Activated naive CD4-positive, alpha-beta T cell treated with Interleukin-2 at 50 U/mL for 16 hours (primary cell): ENCODE measurements around the gene PPP1R15B.
A peak's percentile ranks its signal among the peaks of the same experiment; 100 is the strongest.

ENCODE experiments used
- DNase-seq: peaks from one replicate; pipeline ENCODE4 v3.0.0-alpha.2; 2020

Gene PPP1R15B

GRCh38 chr1:204411451-204412204 is at the start of gene PPP1R15B:
Gene PPP1R15B (minus strand): TSS chr1:204411817. CDS start chr1:204411411, 406 bp downstream.
- DNase-seq, result peak; percentile 98

GRCh38 chr1:204460346-204460745 is 48.7 kb upstream of the PPP1R15B start:
- no peak for DNase-seq

GRCh38 chr1:204459706-204460105 is 48.1 kb upstream of the PPP1R15B start:
- no peak for DNase-seq

GRCh38 chr1:204457666-204458065 is 46.0 kb upstream of the PPP1R15B start:
- DNase-seq, result no peak

GRCh38 chr1:204456826-204457442 is 45.3 kb upstream of the PPP1R15B start:
- no peak for DNase-seq

- no peak for DNase-seq
Observed at GRCh38 chr1:204455831-204456145, 44.2 kb upstream of the PPP1R15B start.

- no peak for DNase-seq
Observed at GRCh38 chr1:204455063-204455830, 43.6 kb upstream of the PPP1R15B start.

- DNase-seq, result no peak
Observed at GRCh38 chr1:204454476-204454875, 42.9 kb upstream of the PPP1R15B start.

- peak; percentile 82 for DNase-seq
Observed at GRCh38 chr1:204453141-204453772, 41.6 kb upstream of the PPP1R15B start.

- no peak for DNase-seq
Observed at GRCh38 chr1:204451352-204452124, 39.9 kb upstream of the PPP1R15B start.

GRCh38 chr1:204450461-204451257 is 39.0 kb upstream of the PPP1R15B start:
- no peak for DNase-seq

GRCh38 chr1:204449678-204450280 is 38.2 kb upstream of the PPP1R15B start:
- DNase-seq, result no peak

GRCh38 chr1:204448991-204449677 is 37.5 kb upstream of the PPP1R15B start:
- no peak for DNase-seq

GRCh38 chr1:204448344-204448964 is 36.8 kb upstream of the PPP1R15B start:
- no peak for DNase-seq

GRCh38 chr1:204447736-204448135 is 36.1 kb upstream of the PPP1R15B start:
- no peak for DNase-seq

- DNase-seq, result no peak
Observed at GRCh38 chr1:204447190-204447589, 35.6 kb upstream of the PPP1R15B start.

GRCh38 chr1:204446413-204447111 is 34.9 kb upstream of the PPP1R15B start:
- DNase-seq, result peak; percentile 82

GRCh38 chr1:204445860-204446412 is 34.3 kb upstream of the PPP1R15B start:
- peak; percentile 55 for DNase-seq
